SK-N-SH (cell line): ENCODE data around the gene CSF2RB. TPM values are rescaled to one million over a fixed set of nuclear protein-coding genes. Genes with fewer than 3 reads are reported as not detected.

ENCODE experiments used
- CTCF ChIA-PET: fragments of 300-600, 350-600 bp; formaldehyde crosslinking; extraction: SDS; loops from one replicate; lab custom pipeline; 2021; lab: Yijun Ruan, JAX
- POLR2A ChIA-PET: fragments of 350-600 bp; sonication (Branson Sonifier 250); formaldehyde crosslinking; extraction: SDS; loops from one replicate; lab custom pipeline; 2020; ENCODE audit warnings: antibody characterized with exemption, inconsistent platforms; lab: Yijun Ruan, JAX
- DNase-seq: peaks from one replicate; pipeline ENCODE4 v3.0.0; 2012
- H2AFZ ChIP-seq: fragments of 200-600 bp; sonication (generic); 2 replicates; pipeline ENCODE4 v1.8.1; 2016; ENCODE audit warnings: antibody characterized with exemption, mild to moderate bottlenecking, low read depth
- H3F3A ChIP-seq: fragments of 200-600 bp; sonication (generic); replicated peaks from 2 replicates; pipeline ENCODE3; 2016; ENCODE audit warnings: antibody characterized with exemption, mild to moderate bottlenecking; ENCODE audit not compliant: insufficient read depth
- H3K27ac ChIP-seq, 2 experiments: fragments of 200-500 bp in 1 of 2; fragments of 200-600 bp in 1 of 2; sonication (Bioruptor generic) in 1 of 2; sonication (generic), shearing (Covaris generic) in 1 of 2; 2 replicates each; pipeline versions ENCODE4 v1.5.1 to v1.6.1; 2014 to 2016; ENCODE audit warnings: low read depth in 2 of 2, inconsistent platforms in 1 of 2, low read length in 1 of 2, mild to moderate bottlenecking in 1 of 2, mixed read lengths in 1 of 2
- H3K27me3 ChIP-seq: fragments of 200-600 bp; sonication (generic), shearing (Covaris generic); 2 replicates; pipeline ENCODE4 v1.6.1; 2016; ENCODE audit warnings: mixed run types; ENCODE audit not compliant: insufficient read depth
- H3K36me3 ChIP-seq, 2 experiments: fragments of 200-500 bp in 1 of 2; fragments of 200-600 bp in 1 of 2; sonication (Bioruptor generic) in 1 of 2; sonication (generic) in 1 of 2; replicated peaks in 1 of 2; 2 replicates each; pipeline versions ENCODE3 to v1.5.1; 2014 to 2016; ENCODE audit warnings: low read length in 1 of 2, mild to moderate bottlenecking in 1 of 2; ENCODE audit not compliant: insufficient read depth in 2 of 2, control insufficient read depth in 1 of 2
- H3K4me1 ChIP-seq, 2 experiments: fragments of 200-500 bp in 1 of 2; fragments of 200-600 bp in 1 of 2; sonication (Bioruptor generic) in 1 of 2; sonication (generic), shearing (Covaris generic) in 1 of 2; 2 replicates each; pipeline versions ENCODE4 v1.5.1 to v1.6.1; 2014 to 2016; ENCODE audit warnings: low read depth in 1 of 2, low read length in 1 of 2, mixed run types in 1 of 2; ENCODE audit not compliant: insufficient read depth in 2 of 2, control insufficient read depth in 1 of 2
- H3K4me2 ChIP-seq: fragments of 200-600 bp; sonication (generic), shearing (Covaris generic); 2 replicates; pipeline ENCODE4 v1.6.1; 2017; ENCODE audit warnings: mixed run types
- H3K4me3 ChIP-seq, 2 experiments: fragments of 200-500 bp in 1 of 2; fragments of 200-600 bp in 1 of 2; sonication (Bioruptor generic) in 1 of 2; sonication (generic), shearing (Covaris generic) in 1 of 2; 2 replicates each; pipeline versions ENCODE4 v1.5.1 to v1.8.1; 2014 to 2016; ENCODE audit warnings: low read depth in 2 of 2, inconsistent platforms in 1 of 2, low read length in 1 of 2, mild to moderate bottlenecking in 1 of 2, mixed read lengths in 1 of 2, moderate library complexity in 1 of 2
- H3K79me2 ChIP-seq: fragments of 200-600 bp; sonication (generic); 2 replicates; pipeline ENCODE4 v1.8.1; 2017; ENCODE audit warnings: mild to moderate bottlenecking; ENCODE audit not compliant: insufficient read depth
- H3K9ac ChIP-seq: fragments of 200-600 bp; sonication (generic); 2 replicates; pipeline ENCODE4 v1.6.1; 2017; ENCODE audit warnings: mixed run types
- H3K9me2 ChIP-seq: fragments of 200-600 bp; sonication (generic); 2 replicates; pipeline ENCODE4 v1.6.1; 2017; ENCODE audit warnings: mixed run types
- H3K9me3 ChIP-seq: fragments of 200-600 bp; sonication (generic); 2 replicates; pipeline ENCODE4 v1.6.1; 2017; ENCODE audit warnings: mixed run types, mild to moderate bottlenecking, moderate library complexity
- H4K20me1 ChIP-seq: fragments of 200-600 bp; sonication (generic); 2 replicates; pipeline ENCODE4 v1.6.1; 2017; ENCODE audit warnings: mild to moderate bottlenecking, mixed run types; ENCODE audit not compliant: insufficient read depth
- EP300 ChIP-seq, 2 experiments: IDR thresholded peaks; 2 replicates each; pipeline versions ENCODE4 v1.4.0 to v1.6.1; 2012; ENCODE audit warnings: borderline replicate concordance in 1 of 2, low read depth in 1 of 2, low read length in 1 of 2
- FOSL2 ChIP-seq: IDR thresholded peaks from 2 replicates; pipeline ENCODE4 v1.4.0; 2012; ENCODE audit warnings: low read depth, mild to moderate bottlenecking, moderate library complexity, borderline replicate concordance
- FOXM1 ChIP-seq: IDR thresholded peaks from 2 replicates; pipeline ENCODE4 v1.4.0; 2012; ENCODE audit warnings: low read depth, mild to moderate bottlenecking
- MEF2A ChIP-seq: IDR thresholded peaks from 2 replicates; pipeline ENCODE4 v1.4.0; 2012; ENCODE audit warnings: low read depth, borderline replicate concordance
- NFIC ChIP-seq: IDR thresholded peaks from 2 replicates; pipeline ENCODE4 v1.4.0; 2012; ENCODE audit warnings: borderline replicate concordance
- PBX3 ChIP-seq: IDR thresholded peaks from 2 replicates; pipeline ENCODE4; 2012
- RAD21 ChIP-seq: IDR thresholded peaks from 2 replicates; pipeline ENCODE4 v1.6.1; 2012; ENCODE audit warnings: mild to moderate bottlenecking, low read length
- SIN3A ChIP-seq: IDR thresholded peaks from 2 replicates; pipeline ENCODE4 v1.6.1; 2012; ENCODE audit warnings: low read depth, mild to moderate bottlenecking, low read length, moderate library complexity, borderline replicate concordance
- SMC3 ChIP-seq: IDR thresholded peaks from 2 replicates; pipeline ENCODE4 v1.6.1; 2012; ENCODE audit warnings: low read depth, low read length, improper control_type of control experiment
- TCF12 ChIP-seq: IDR thresholded peaks from 2 replicates; pipeline ENCODE4 v1.4.0; 2012
- USF1 ChIP-seq: IDR thresholded peaks from 2 replicates; pipeline ENCODE4 v1.4.0; 2012; ENCODE audit warnings: low read depth, borderline replicate concordance
- whole genome bisulfite sequencing: methylation state at CpG from one replicate; pipeline ENCODE4 v1.1.6; 2017; ENCODE audit warnings: low lambda C conversion rate; 5-methylcytosine and 5-hydroxymethylcytosine counted together
- polyA plus RNA-seq, 3 experiments: library from polyadenylated mRNA; depleted of rRNA; stranded (reverse); fragments of >200 nt; gene quantifications; 2 replicates each; pipeline ENCODE4 v1.2.3, GENCODE V29; 2012
- TF ChIP-seq, protein P1 (sequence below): fragments of 150-350 bp; IDR thresholded peaks from 2 replicates; pipeline ENCODE4 v1.6.1; 2016; ENCODE audit warnings: mild to moderate bottlenecking, low read depth, low read length
- TF ChIP-seq, protein P2 (sequence below): IDR thresholded peaks from 2 replicates; pipeline ENCODE4 v1.4.0; 2012; ENCODE audit warnings: low read depth, borderline replicate concordance

The CSF2RB gene
- polyA plus RNA-seq, 1 of the 3 experiments (the other 2 are of a cell fraction): not detected

GRCh38 chr22:36867695-36868094 lies 45.7 kb upstream of the CSF2RB start:
- H3K9ac ChIP-seq: no peak overlapping the region
- H3K27ac ChIP-seq: no peak overlapping the region
- no peaks in the 10 kb centered on the region for H3K36me3 ChIP-seq
- H3K79me2 ChIP-seq: no peaks in the 10 kb centered on the region
- TF ChIP-seq, protein P1, sequence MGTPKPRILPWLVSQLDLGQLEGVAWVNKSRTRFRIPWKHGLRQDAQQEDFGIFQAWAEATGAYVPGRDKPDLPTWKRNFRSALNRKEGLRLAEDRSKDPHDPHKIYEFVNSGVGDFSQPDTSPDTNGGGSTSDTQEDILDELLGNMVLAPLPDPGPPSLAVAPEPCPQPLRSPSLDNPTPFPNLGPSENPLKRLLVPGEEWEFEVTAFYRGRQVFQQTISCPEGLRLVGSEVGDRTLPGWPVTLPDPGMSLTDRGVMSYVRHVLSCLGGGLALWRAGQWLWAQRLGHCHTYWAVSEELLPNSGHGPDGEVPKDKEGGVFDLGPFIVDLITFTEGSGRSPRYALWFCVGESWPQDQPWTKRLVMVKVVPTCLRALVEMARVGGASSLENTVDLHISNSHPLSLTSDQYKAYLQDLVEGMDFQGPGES: no peak
- TF ChIP-seq FOXM1 (no peak), SMC3 (no peak), EP300 (IDR thresholded peaks at IDR 0.05; ENCODE audit: borderline replicate concordance in 1 of 2, low read depth in 1 of 2, low read length in 1 of 2) (no peak), MEF2A (no peak), RAD21 (no peak), FOSL2 (no peak), NFIC (no peak), USF1 (no peak), TCF12 (no peak), PBX3 (no peak), SIN3A (no peak)
- TF ChIP-seq, protein P2, sequence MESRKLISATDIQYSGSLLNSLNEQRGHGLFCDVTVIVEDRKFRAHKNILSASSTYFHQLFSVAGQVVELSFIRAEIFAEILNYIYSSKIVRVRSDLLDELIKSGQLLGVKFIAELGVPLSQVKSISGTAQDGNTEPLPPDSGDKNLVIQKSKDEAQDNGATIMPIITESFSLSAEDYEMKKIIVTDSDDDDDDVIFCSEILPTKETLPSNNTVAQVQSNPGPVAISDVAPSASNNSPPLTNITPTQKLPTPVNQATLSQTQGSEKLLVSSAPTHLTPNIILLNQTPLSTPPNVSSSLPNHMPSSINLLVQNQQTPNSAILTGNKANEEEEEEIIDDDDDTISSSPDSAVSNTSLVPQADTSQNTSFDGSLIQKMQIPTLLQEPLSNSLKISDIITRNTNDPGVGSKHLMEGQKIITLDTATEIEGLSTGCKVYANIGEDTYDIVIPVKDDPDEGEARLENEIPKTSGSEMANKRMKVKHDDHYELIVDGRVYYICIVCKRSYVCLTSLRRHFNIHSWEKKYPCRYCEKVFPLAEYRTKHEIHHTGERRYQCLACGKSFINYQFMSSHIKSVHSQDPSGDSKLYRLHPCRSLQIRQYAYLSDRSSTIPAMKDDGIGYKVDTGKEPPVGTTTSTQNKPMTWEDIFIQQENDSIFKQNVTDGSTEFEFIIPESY: no peak
- 61% methylated on average over 4 of the region's 5 CpGs for WGBS
- H4K20me1 ChIP-seq: no peaks in the 10 kb centered on the region
- H3K27me3 ChIP-seq: no peaks in the 10 kb centered on the region
- no peaks in the 10 kb centered on the region for H3K9me3 ChIP-seq
- ChIA-PET POLR2A (no interaction called here), CTCF (interaction anchor here (3.0 to 8.6 kb wide), 2 partner anchors 11 to 110 kb away, joined by 11 to 109 read pairs; no protein-coding TSS in a partner anchor)
- no peak overlapping the region for H3K4me3 ChIP-seq
- H2AFZ ChIP-seq: no peak overlapping the region
- DNase-seq: no peak
- H3K4me1 ChIP-seq: no peaks in the 10 kb centered on the region; a peak in 1 of 4 replicates
- H3K4me2 ChIP-seq: no peak overlapping the region
- H3F3A ChIP-seq: no peaks in the 10 kb centered on the region
- H3K9me2 ChIP-seq: no peaks in the 10 kb centered on the region
